NCI-H774 (cell line): ENCODE data around the gene DNASE1L2.
"Not testable (repeated sequence)": the region's sequence is repeated elsewhere in the genome, so short reads cannot be mapped to it uniquely, and the experiment has no call there.

Source experiments
- DNase-seq: peaks from one replicate; lab custom pipeline; 2025; lab: John Stamatoyannopoulos, UW

DNASE1L2 gene

DNA sequence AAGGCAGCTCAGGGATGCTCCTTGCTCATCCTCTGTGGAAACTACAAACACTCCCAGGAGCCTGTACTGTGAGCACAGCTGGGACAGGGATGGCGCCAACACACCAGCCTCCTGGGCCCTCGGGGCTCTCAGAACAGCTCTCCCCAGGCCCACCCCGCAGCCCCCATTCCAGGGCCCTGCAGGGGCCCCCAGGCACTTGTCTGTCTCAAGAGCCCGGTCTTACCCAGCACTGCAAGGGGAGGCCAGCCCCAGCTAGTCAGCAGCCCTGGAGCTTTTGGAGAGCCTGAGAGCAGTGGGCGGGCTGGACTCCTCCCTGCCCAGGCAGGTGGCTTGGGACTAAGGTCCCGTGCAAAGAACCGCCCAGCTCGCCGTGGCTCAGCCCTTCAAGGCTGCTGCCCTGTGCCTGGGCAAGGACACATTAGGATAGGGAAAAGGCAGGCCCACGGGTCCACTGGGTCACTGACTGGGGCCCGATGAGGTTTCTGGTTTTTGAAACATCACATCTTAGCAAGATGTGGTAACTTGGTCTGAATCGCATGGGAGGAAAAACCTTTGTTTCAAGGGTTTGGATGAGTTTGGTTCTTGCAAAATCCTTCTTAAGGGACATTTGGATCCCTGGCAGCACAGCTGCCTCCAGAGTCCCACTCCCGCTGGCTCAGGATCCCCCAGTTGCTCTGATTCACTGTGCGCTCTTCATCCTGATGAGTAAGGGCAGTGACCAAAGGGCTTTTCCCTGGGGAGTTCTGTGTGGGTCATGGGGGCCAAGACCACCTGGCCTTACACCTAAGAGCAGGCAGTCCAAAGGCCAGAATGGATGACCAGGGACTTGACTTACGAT lies 2.8 kb downstream of the DNASE1L2 start:
- DNase-seq, result no peak

DNA sequence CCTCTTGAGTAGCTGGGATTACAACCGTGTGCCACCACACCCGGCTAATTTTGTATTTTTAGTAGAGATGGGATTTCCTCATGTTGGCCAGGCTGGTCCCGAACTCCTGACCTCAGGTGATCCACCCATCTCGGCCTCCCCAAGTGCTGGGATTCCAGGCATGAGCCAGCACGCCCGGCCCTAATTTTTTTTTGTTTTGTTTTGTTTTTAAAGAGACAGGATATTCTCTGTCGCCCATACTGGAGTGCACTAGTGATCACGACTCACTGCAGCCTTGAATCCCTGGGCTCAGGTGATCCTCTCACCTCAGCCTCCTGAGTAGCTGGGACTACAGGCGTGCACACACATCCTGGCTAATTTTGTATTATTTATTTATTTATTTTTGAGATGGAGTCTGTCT lies 4.1 kb downstream of the DNASE1L2 start:
- DNase-seq, result not testable (repeated sequence)

DNA sequence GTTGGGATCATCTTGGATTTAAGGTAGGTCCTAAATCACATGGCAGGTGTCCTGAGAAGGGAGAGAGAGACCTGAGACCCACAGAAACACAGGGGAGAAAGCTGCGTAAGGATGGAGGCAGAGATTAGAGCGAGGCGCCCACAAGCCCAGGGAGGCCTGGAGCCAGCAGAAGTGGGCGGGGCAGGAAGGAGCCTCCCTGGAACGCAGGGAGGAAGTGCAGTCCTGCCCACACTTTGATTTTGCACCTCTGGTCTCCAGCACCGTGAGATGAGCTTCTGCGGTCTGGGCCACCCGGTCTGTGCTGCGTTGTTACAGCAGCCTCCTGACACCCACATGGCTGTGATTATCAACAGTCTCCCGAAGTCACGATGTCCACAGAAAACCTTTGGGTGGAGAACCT lies 6.4 kb downstream of the DNASE1L2 start:
- no peak for DNase-seq

DNA sequence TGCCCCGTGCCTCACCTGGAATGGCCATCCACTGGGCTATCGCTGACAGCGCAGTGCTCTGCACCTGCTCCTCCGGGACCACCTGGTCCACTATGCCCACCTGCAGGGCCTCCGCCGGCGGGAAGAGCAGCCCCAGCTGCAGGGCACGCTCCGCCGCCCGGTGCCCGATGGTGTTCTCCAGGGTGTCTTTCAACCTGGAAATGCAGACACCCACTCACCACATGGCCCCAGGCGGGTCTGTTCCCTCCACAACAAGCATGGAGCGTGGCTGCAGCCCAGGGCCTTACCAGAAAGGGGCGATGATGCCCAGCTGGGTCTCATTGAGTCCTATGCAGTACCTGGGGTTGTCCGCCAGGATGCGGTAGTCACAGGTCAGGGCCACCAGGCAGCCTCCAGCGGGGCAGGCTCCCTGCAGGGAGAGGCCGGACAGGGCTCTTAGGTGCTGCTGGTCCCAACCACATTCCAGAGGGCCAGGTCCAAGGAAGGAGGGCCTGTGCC lies 6.8 kb downstream of the DNASE1L2 start:
- DNase-seq, result no peak

DNA sequence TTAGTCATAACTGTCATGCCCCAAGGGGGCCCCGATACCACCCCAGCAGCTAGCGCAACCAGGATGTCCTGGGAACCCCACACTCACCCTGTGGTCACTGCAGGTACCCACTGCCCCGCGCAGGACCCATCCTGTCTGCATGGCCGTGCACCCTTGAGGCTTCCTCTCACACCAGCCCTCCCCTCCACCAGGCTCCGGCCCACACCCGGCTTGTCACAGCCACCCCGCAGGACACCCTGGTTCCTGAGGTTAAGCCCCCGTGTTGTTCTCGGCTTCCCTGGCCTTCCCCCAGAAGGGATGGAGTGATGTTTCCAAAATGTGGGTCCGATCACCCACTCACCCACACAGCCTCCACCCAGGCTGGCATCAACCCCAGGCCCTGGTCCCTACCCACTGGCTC lies 7.5 kb downstream of the DNASE1L2 start:
- DNase-seq, result no peak

DNA sequence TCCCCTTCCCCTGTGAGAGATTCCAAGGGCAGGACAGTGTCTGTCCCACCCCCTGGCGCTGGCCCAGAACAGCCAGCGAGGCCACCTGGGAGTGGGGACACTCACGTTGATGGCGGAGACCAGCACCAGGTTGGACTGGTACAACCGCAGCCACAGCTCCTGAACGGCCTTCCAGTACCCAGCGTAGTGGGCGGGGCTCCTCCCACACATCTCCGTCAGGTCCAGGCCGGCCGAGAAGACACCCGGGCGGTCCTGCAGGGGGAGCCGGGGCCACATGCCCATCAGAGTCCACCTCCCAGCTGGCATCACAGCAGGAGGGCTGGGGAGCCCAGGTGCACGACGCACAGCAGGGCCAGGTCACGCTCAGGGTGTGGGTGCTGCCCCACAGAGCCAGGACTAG lies 8.1 kb downstream of the DNASE1L2 start:
- no peak for DNase-seq

DNA sequence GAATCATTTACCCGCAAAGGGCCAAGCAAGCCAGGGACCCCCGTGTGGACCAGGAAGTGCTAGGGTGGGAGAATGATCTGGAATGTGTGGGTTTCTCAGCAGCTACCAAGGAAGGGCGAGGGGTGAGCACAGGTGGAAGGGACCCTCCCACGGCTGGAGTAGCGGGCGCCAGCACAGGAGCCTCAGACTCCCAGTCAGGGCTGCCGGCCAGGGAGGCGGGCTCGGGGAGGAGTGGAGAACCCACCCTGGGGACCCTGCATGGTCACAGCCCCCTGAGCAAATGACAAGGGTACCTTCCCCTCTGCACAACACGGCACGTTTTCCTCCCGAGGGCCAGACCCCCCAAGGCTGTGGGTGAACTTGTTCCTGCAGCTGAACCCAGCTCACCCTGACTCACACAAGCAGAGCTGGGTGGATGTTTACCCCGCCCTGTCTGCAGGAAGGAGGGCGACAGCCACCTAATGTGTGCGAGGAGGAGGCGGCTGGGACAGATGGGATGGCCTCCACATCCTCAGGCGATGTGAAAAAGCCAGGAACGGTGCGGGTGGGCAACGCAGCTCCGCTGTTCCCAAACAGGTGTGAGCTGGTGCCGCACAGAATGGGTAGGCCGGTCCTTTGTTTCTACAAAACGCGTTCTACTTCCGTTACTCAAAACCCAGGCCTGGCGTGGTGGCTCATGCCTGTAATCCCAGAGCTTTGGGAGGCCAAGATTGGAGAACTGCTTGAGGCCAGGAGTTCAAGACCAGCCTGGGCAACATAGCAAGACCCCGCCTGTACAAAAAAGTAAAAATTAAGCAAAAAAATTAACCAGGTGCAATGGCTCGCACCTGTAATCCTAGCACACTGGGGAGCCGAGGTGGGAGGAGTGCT lies 8.9 kb downstream of the DNASE1L2 start:
- no peak for DNase-seq

DNA sequence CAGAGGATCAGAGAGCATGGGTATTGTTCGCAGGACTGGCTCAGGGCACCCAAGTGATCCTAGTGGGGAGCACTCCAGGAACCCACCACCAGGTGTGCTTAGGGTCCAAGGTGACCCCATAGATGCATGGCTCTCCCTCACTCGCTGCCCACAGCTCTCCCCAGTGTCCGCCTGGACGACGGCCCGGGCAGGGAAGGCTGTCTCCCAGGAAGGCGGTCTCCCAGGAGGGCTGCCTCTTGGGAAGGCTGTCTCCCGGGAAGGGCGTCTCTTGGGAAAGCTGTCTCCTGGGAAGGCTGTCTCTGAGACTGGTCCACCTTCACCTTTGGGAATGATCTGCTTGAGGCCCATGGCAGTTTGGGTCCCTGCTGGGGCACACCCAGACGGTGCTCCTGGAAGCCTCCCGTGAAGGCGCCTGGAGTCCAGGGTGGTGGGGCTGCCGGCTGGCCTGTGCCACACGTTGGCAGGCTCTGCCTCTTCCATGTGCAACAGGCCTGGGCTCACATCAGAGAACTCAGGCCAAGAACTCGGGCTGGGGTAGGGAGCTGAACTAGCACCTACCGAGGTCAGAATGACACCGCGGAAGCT lies 10.1 kb downstream of the DNASE1L2 start:
- DNase-seq, result no peak

DNA sequence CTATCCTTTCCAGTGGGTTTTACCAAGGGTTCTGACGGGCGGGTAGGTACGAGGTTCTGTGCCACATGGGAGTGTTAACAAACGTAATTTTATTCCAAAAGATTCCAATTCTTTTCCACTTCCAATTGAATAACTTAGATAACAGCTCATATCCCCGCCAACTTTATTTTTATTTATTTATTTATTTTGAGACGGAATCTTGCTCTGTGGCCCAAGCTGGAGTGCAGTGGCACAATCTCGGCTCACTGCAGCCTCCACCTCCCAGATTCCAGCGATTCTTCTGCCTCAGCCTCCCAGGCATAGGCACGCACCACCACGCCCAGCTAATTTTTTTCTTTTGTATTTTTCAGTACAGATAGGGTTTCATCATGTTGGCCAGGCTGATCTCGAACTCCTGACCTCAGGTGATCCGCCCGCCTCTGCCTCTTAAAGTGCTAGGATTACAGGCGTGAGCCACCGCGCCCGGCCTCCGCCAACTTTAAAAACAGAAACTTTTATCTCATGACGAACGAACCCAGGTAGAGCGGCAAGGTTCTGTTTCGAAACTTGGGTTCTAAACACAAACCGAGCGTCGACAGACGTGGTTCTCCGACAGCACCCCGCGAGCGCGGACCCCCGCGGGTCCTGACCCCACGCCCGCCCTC lies 14.5 kb downstream of the DNASE1L2 start:
- DNase-seq, result no peak

DNA sequence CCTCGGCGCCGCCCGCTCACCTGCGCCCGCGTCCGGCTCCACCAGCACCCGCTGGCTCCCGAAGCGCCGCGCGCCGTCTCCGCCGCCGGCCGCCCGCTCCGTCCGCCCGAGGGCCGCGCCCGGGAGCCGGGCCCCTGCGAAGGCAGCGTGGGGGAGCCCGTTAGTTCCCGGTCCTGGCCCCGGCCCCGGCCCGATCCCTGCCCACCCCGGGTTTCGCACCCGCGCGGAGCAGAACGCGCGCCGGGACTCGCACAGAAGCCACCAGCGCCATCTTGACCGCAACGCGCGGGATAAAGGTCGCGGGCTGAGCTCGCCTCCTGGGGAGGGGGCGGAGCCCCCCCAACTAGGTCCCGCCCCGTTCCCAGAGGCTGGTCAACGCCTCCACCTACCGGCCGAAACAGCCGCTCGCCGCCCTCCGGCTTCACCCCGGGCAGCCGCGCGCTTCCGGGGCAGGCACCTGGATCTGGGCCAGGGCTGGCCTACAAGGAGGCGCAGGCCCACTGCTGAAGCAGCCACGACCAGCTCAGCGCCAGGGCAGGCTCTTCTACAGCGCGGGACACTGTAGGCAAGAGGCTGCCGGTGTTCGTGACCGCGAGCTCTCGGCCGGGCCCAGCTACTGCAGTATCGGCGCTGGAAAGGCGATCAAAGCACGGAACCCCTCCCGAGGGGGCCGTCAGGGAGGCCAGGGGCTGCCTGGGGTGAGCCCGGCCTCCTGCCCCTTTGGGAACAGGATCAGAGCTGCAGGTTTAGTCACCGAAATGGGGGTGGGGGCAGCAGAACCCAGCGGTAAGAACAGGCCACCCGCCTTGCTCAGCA lies 15.3 kb downstream of the DNASE1L2 start, which contains the start of gene ECI1:
ECI1 (minus strand) TSS at position 292 of the 816 bp plus-strand sequence; CDS start at position 271, 21 bp downstream.
- peak; percentile 78 for DNase-seq

DNA sequence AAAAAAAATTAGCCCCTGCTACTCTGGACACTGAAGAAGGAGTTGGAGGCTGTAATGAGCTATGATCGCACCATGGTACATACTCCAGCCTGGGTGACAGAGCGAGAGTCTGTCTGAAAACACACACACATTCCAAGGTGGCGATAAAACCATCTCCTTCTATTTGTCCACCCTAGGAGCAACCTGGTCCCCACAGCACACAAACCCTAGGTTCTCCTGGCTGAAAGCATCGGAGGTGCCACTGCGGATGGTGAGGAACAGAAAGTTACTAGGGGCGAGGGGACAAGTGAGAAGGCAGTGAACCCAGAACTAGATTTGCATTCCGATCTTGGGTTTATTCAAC lies 16.5 kb downstream of the DNASE1L2 start:
- no peak for DNase-seq

DNA sequence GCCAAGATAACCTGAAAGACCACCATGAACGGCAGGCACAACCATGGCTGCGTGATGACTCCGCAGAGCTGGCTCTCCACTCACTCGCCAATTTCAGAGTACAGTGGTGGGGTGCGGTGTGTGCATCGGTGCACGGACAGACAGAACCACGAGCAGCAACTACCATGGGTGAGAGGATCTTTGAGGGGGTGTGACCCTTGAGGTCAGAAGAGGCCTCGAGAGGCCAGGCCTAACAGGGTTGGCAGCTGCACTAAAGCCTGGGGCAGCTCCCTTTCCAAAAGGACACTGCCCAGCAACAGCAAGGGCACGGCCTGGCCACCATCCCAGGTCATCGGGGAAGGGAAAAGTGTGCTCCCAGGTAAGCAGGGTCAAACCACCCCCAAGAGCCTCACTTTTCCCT lies 17.0 kb downstream of the DNASE1L2 start:
- DNase-seq, result no peak

DNA sequence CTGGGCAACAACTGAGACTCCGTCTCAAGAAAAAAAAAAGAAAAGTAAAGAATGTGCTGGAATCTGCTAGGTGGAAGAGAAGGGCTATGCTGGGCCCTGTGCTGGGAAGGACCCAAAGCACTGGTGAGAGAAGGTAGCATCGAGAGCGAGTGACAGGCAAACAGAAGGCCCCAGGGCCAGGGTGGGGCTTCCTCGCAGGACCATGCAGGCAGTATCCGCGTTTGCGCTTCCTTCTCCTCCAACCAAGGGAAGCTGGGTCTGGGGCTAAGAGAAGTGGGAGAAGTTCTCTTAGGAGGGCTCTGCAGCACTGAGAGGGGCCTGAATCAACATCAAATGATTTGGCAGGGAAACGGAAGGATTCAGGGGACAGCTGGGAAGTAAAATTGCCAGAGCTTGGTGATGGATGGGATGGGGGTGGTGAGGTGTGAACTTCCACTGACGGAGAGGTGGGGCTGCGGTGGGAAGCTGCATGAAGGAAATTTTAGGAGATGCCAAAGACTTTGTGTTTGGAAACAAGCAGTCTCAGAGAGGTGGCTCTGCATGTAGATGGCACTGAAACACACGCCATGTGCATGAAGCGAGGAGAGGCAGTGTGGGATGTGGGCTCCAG lies 20.4 kb downstream of the DNASE1L2 start:
- DNase-seq, result no peak

DNA sequence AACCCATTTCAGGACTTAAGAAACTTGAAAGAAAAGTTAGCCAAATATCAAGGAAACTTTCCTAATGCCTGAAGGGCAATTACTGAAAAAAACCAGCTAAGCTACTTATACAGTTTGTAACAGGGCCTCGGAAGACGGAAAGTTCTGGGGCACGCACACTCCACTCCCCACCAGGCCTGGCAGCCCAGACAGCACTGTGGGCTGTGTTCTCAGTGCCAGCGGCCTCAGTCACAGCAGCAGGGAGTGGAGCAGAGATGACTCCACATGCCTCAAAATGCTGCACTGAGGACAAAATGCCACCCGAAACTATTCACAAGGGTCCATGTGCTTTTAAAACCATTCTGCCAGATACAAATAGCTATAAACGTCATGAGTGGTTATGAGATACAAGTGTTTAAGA lies 21.5 kb downstream of the DNASE1L2 start:
- no peak for DNase-seq

DNA sequence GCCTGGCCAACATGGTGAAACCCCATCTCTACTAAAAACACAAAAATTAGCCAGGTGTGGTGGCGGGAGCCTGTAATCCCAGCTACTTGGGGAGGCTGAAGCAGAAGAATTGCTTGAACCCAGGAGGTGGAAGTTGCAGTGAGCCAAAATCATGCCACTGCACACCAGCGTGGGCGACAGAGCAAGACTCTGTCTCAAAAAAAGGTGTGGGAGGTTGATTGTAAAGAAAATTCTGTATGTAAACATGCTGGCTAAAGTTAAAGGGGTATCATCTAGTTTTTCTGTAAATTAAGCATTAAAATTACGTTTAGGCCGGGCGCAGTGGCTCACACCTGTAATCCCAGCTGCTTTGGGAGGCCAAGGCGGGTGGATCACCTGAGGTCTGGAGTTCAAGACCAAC lies 22.3 kb downstream of the DNASE1L2 start:
- not testable (repeated sequence) for DNase-seq

DNA sequence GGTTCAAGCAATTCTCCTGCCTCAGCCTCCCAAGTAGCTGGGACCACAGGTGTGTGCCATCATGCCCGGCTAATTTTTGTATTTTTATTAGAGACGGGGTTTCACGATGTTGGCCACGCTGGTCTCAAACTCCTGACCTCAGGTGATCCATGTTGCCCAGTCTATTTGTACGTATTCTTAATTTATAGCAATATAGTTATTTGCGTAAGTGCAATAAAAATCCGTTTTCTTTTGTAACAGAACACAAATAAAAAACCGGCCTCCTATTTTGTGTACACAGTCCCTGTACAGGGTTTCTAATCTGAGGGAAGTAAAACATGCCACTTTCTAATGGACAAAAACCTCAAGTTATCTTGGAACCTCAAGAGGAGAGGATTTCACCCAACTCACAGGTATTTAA lies 24.0 kb downstream of the DNASE1L2 start:
- no peak for DNase-seq

DNA sequence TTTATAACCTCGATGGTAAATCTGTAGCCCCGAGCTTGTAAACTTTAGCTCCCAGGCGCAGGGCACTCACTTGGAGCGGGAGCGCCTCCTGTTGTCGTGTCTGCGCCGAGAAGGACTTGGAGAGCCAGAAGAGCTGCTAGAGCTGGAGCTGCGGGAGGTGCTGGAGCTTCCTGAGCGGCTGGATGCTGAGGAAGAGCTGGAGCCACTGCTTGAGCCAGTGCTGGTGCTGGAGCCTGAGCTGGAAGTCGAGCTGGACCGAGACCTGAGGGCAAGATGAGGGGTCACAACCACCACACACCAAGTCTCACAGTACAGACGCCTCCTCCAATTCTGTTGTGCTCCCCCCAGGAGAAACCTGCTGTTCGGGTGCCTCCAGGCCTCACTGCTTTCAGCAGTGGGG lies 26.8 kb downstream of the DNASE1L2 start:
- DNase-seq, result not testable (repeated sequence)

DNA sequence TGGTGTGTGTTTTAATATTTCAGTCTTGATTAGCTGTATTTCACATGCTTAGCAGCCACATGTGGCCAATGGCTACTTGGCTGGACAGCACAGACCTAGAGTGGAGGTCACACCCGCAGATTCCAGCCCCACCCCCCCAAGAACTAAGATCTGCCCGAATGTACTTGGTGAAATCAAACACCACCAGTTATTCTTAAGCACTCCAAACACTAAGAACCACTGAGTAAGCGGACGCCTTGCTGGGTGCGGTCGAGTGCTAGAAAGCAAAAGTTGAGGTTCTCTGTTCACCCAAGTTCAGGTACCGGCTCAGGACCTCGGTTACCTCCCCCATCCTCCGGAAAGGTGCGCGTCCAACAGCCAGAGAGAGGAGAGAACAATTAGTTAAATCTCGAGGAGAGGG lies 30.6 kb downstream of the DNASE1L2 start:
- not testable (repeated sequence) for DNase-seq

DNA sequence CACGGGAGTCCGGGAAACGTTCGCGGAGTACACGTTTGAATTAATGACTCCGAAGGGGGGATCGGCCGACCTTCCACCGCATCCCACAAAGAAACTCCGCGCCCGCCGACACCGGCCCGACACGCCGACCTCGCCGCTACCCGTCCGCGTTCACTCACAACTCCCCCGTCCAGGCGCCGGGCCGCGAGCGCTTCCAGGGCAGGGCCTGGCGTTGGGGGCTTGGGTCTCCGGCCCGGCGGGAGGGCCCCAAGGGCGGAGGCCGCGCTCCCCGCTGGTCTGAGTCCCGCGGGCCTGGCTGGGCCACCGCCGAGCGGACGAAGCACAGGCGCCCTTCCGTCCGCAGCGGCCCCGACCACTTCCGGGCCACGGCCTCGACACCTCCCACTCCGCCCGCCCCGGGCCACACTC lies 31.3 kb downstream of the DNASE1L2 start:
- peak; percentile 58 for DNase-seq

DNA sequence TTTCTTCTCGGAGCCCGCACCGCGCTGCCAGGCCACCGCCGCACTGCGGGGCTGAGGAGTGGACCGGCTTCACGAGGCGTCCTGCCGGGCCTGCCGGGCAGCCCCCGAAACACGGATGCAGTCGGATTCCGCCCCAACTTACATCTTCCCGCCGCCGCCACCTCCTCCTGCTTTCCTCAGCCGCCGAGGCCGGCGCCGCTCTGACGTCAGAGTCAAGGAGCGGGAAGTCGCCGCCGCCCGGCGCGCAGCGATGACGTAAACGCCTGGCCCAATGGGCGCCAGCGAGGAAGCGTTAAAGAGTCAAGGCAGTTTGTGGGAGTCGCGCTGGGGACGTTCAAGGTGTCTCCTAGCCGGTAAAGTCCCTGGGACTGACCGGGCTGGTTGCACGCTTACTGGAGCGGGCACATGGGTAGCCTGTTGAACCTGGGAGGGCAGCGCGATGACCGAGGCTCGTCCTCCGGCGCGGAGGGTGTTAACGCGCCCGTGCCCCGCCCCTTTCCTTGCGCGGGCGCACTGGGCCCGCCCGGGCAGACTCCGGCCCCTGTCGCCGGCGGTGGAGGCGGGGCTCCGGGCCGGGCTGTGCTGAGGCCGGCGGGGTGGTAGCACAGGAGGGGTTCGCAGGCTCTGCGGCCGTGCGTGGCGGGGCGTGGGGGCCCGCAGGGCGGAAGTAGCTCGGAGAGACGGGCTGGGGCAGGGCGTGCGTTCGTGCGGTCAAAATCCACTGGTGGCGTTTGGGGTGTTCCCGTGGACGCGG lies 31.8 kb downstream of the DNASE1L2 start, which contains the start of gene RNPS1:
RNPS1 (minus strand) TSS at position 214 of the 754 bp plus-strand sequence. CDS start 3,483 bp downstream, outside the sequence.
- peak; percentile 83 for DNase-seq
